ENCODE data around the gene RASSF6.
"Not testable (repeated sequence)": the region's sequence is repeated elsewhere in the genome, so short reads cannot be mapped to it uniquely, and the experiment has no call there.

RASSF6 gene

GRCh38 chr4:73600954-73601353 is 19.3 kb downstream of the RASSF6 start:
- Mint-ChIP-seq H3K9me3 (peaks cover 4% of the 10 kb centered on the region), H3K4me3 (no peak overlapping the region), H3K27ac (no peak overlapping the region), H3K27me3 (no peaks in the 10 kb centered on the region), H3K36me3 (ENCODE audit: low read depth) (no peaks in the 10 kb centered on the region), H3K4me1 (peaks cover under 1% of the 10 kb centered on the region)
- no peak for ATAC-seq
- no peak for DNase-seq

GRCh38 chr4:73599182-73599581 is 21.1 kb downstream of the RASSF6 start:
- H3K27ac Mint-ChIP-seq, result no peak overlapping the region
- no peaks in the 10 kb centered on the region for H3K27me3 Mint-ChIP-seq
- H3K9me3 Mint-ChIP-seq, result peaks cover 4% of the 10 kb centered on the region
- no peaks in the 10 kb centered on the region for H3K36me3 Mint-ChIP-seq (ENCODE audit: low read depth)
- H3K4me3 Mint-ChIP-seq, result no peak overlapping the region
- no peaks in the 10 kb centered on the region for H3K4me1 Mint-ChIP-seq
- no peak for DNase-seq
- no peak for ATAC-seq

GRCh38 chr4:73597594-73597993 is 22.6 kb downstream of the RASSF6 start:
- no peak overlapping the region for H3K27ac Mint-ChIP-seq
- H3K36me3 Mint-ChIP-seq (ENCODE audit: low read depth), result no peaks in the 10 kb centered on the region
- H3K27me3 Mint-ChIP-seq, result no peaks in the 10 kb centered on the region
- ATAC-seq (no peak), DNase-seq (no peak)
- H3K4me3 Mint-ChIP-seq, result no peak overlapping the region
- H3K4me1 Mint-ChIP-seq, result no peaks in the 10 kb centered on the region
- peaks cover 4% of the 10 kb centered on the region for H3K9me3 Mint-ChIP-seq

GRCh38 chr4:73597183-73597582 is 23.1 kb downstream of the RASSF6 start:
- DNase-seq; H3K27ac Mint-ChIP-seq; ATAC-seq; H3K36me3 Mint-ChIP-seq (ENCODE audit: low read depth); H3K4me1 Mint-ChIP-seq; H3K27me3 Mint-ChIP-seq; H3K9me3 Mint-ChIP-seq; H3K4me3 Mint-ChIP-seq: not testable (repeated sequence)

- Mint-ChIP-seq H3K9me3 (peaks cover 4% of the 10 kb centered on the region), H3K4me1 (no peaks in the 10 kb centered on the region), H3K27me3 (no peaks in the 10 kb centered on the region), H3K4me3 (no peak overlapping the region), H3K27ac (no peak overlapping the region), H3K36me3 (ENCODE audit: low read depth) (no peaks in the 10 kb centered on the region)
- ATAC-seq, result no peak
- no peak for DNase-seq
Observed at GRCh38 chr4:73596001-73596400, 24.2 kb downstream of the RASSF6 start.

GRCh38 chr4:73593631-73594241 is 26.5 kb downstream of the RASSF6 start:
- Mint-ChIP-seq H3K4me1 (peaks cover 5% of the 10 kb centered on the region), H3K27ac (no peak overlapping the region), H3K36me3 (ENCODE audit: low read depth) (no peaks in the 10 kb centered on the region), H3K9me3 (peaks cover 4% of the 10 kb centered on the region), H3K4me3 (no peak overlapping the region), H3K27me3 (no peaks in the 10 kb centered on the region)
- DNase-seq, result no peak
- no peak for ATAC-seq

- ATAC-seq (no peak), DNase-seq (no peak)
- peaks cover 5% of the 10 kb centered on the region for H3K4me1 Mint-ChIP-seq
- no peaks in the 10 kb centered on the region for H3K27me3 Mint-ChIP-seq
- no peaks in the 10 kb centered on the region for H3K9me3 Mint-ChIP-seq
- no peak overlapping the region for H3K4me3 Mint-ChIP-seq
- H3K27ac Mint-ChIP-seq, result no peak overlapping the region
- H3K36me3 Mint-ChIP-seq (ENCODE audit: low read depth), result no peaks in the 10 kb centered on the region
Observed at GRCh38 chr4:73589887-73590801, 30.1 kb downstream of the RASSF6 start.

GRCh38 chr4:73589261-73589847 is 30.9 kb downstream of the RASSF6 start:
- H3K4me3 Mint-ChIP-seq, result no peak overlapping the region
- H3K27ac Mint-ChIP-seq, result no peak overlapping the region
- H3K36me3 Mint-ChIP-seq (ENCODE audit: low read depth), result no peaks in the 10 kb centered on the region
- ATAC-seq (no peak), DNase-seq (no peak)
- peaks cover 5% of the 10 kb centered on the region for H3K4me1 Mint-ChIP-seq
- no peaks in the 10 kb centered on the region for H3K27me3 Mint-ChIP-seq
- H3K9me3 Mint-ChIP-seq, result no peaks in the 10 kb centered on the region

GRCh38 chr4:73588613-73589012 is 31.6 kb downstream of the RASSF6 start:
- no peak overlapping the region for H3K27ac Mint-ChIP-seq
- no peak for DNase-seq
- H3K4me1 Mint-ChIP-seq, result peaks cover 5% of the 10 kb centered on the region
- no peak overlapping the region for H3K4me3 Mint-ChIP-seq
- ATAC-seq, result no peak
- H3K27me3 Mint-ChIP-seq, result no peaks in the 10 kb centered on the region
- H3K36me3 Mint-ChIP-seq (ENCODE audit: low read depth), result no peaks in the 10 kb centered on the region
- no peaks in the 10 kb centered on the region for H3K9me3 Mint-ChIP-seq

GRCh38 chr4:73586666-73587065 is 33.6 kb downstream of the RASSF6 start:
- no peaks in the 10 kb centered on the region for H3K27me3 Mint-ChIP-seq
- H3K9me3 Mint-ChIP-seq, result no peaks in the 10 kb centered on the region
- H3K27ac Mint-ChIP-seq, result no peak overlapping the region
- H3K36me3 Mint-ChIP-seq (ENCODE audit: low read depth), result no peaks in the 10 kb centered on the region
- DNase-seq, result no peak
- H3K4me3 Mint-ChIP-seq, result no peak overlapping the region
- peaks cover 5% of the 10 kb centered on the region for H3K4me1 Mint-ChIP-seq
- ATAC-seq, result no peak

- Mint-ChIP-seq H3K9me3 (no peaks in the 10 kb centered on the region), H3K27me3 (no peaks in the 10 kb centered on the region), H3K36me3 (ENCODE audit: low read depth) (no peaks in the 10 kb centered on the region), H3K4me3 (no peak overlapping the region), H3K27ac (no peak overlapping the region), H3K4me1 (peaks cover 5% of the 10 kb centered on the region)
- ATAC-seq (no peak), DNase-seq (no peak)
Observed at GRCh38 chr4:73586040-73586439, 34.2 kb downstream of the RASSF6 start.

GRCh38 chr4:73585345-73585744 is 34.9 kb downstream of the RASSF6 start:
- no peaks in the 10 kb centered on the region for H3K9me3 Mint-ChIP-seq
- no peaks in the 10 kb centered on the region for H3K27me3 Mint-ChIP-seq
- H3K4me3 Mint-ChIP-seq, result no peak overlapping the region
- DNase-seq (no peak), ATAC-seq (no peak)
- no peaks in the 10 kb centered on the region for H3K36me3 Mint-ChIP-seq (ENCODE audit: low read depth)
- no peak overlapping the region for H3K27ac Mint-ChIP-seq
- H3K4me1 Mint-ChIP-seq, result peaks cover 5% of the 10 kb centered on the region

- no peaks in the 10 kb centered on the region for H3K36me3 Mint-ChIP-seq (ENCODE audit: low read depth)
- ATAC-seq, result no peak
- H3K4me3 Mint-ChIP-seq, result no peak overlapping the region
- no peaks in the 10 kb centered on the region for H3K4me1 Mint-ChIP-seq
- H3K27me3 Mint-ChIP-seq, result no peaks in the 10 kb centered on the region
- H3K27ac Mint-ChIP-seq, result no peak overlapping the region
- no peak for DNase-seq
- no peaks in the 10 kb centered on the region for H3K9me3 Mint-ChIP-seq
Observed at GRCh38 chr4:73583666-73584065, 36.6 kb downstream of the RASSF6 start.

- Mint-ChIP-seq H3K9me3 (no peaks in the 10 kb centered on the region), H3K36me3 (ENCODE audit: low read depth) (no peaks in the 10 kb centered on the region), H3K27me3 (no peaks in the 10 kb centered on the region), H3K4me1 (no peaks in the 10 kb centered on the region), H3K27ac (no peak overlapping the region), H3K4me3 (no peak overlapping the region)
- DNase-seq (no peak), ATAC-seq (no peak)
Observed at GRCh38 chr4:73577371-73577770, 42.9 kb downstream of the RASSF6 start.

- H3K36me3 Mint-ChIP-seq (ENCODE audit: low read depth), result no peaks in the 10 kb centered on the region
- no peaks in the 10 kb centered on the region for H3K27me3 Mint-ChIP-seq
- no peak overlapping the region for H3K27ac Mint-ChIP-seq
- H3K4me3 Mint-ChIP-seq, result no peak overlapping the region
- H3K4me1 Mint-ChIP-seq, result no peaks in the 10 kb centered on the region
- ATAC-seq (no peak), DNase-seq (no peak)
- H3K9me3 Mint-ChIP-seq, result no peaks in the 10 kb centered on the region
Observed at GRCh38 chr4:73576381-73576780, 43.9 kb downstream of the RASSF6 start.

Data from activated naive CD8-positive, alpha-beta T cell treated with anti-CD3 and anti-CD28 coated beads, Interleukin-2, amount 50 U/mL, for 24 hours (primary cell).